AG04449 (cell line): Measurements from ENCODE around the gene APCS.

Source experiments
- CTCF ChIA-PET: fragments of 350-600 bp; formaldehyde crosslinking; extraction: SDS; loops from one replicate; lab custom pipeline; 2021; ENCODE audit warnings: antibody characterized with exemption; lab: Yijun Ruan, JAX
- POLR2A ChIA-PET: fragments of 400-600, 350-600 bp; formaldehyde crosslinking; extraction: SDS; loops from one replicate; lab custom pipeline; 2020; ENCODE audit warnings: antibody characterized with exemption, inconsistent platforms; lab: Yijun Ruan, JAX
- DNase-seq: peaks from one replicate; pipeline ENCODE4 v3.0.0-alpha.2; 2010; ENCODE audit warnings: low read depth, low spot score
- H3K4me3 ChIP-seq: 2 replicates; pipeline ENCODE4 v1.5.1; 2011; ENCODE audit warnings: low read depth, mild to moderate bottlenecking, control low read depth, low read length
- CTCF ChIP-seq: IDR thresholded peaks from one replicate; pipeline ENCODE4 v1.5.1; 2011; ENCODE audit warnings: mild to moderate bottlenecking, moderate library complexity, low read length, control low read depth, inconsistent platforms; ENCODE audit not compliant: insufficient read depth; ENCODE audit errors: missing control alignments

Gene APCS

GRCh38 chr1:159561497-159561896, 26.1 kb upstream of the APCS start:
- ChIA-PET POLR2A (no interaction called here), CTCF (no interaction called here)
- no peak overlapping the region for H3K4me3 ChIP-seq
- TF ChIP-seq CTCF = no peak
- DNase-seq = no peak

- CTCF ChIA-PET = no interaction called here
- H3K4me3 ChIP-seq = no peak overlapping the region
- TF ChIP-seq CTCF = no peak
- POLR2A ChIA-PET = no interaction called here
- DNase-seq = no peak
Observed at GRCh38 chr1:159562680-159563079, 24.9 kb upstream of the APCS start.

GRCh38 chr1:159577446-159577845, 10.2 kb upstream of the APCS start:
- TF ChIP-seq CTCF = no peak
- H3K4me3 ChIP-seq = no peak overlapping the region
- no peak for DNase-seq
- ChIA-PET CTCF (no interaction called here), POLR2A (no interaction called here)

GRCh38 chr1:159580340-159580739, 7.3 kb upstream of the APCS start:
- no peak overlapping the region for H3K4me3 ChIP-seq
- ChIA-PET CTCF (no interaction called here), POLR2A (no interaction called here)
- no peak for DNase-seq
- no peak for TF ChIP-seq CTCF

GRCh38 chr1:159581422-159581821, 6.2 kb upstream of the APCS start:
- no peak overlapping the region for H3K4me3 ChIP-seq
- DNase-seq = no peak
- no peak for TF ChIP-seq CTCF
- POLR2A ChIA-PET = no interaction called here
- CTCF ChIA-PET = no interaction called here

- no peak overlapping the region for H3K4me3 ChIP-seq
- no peak for DNase-seq
- POLR2A ChIA-PET = no interaction called here
Observed at GRCh38 chr1:159584536-159584935, 3.1 kb upstream of the APCS start.

More at GRCh38 chr1:159584536-159584935, 3.1 kb upstream of the APCS start:
- no peak for TF ChIP-seq CTCF
- CTCF ChIA-PET = no interaction called here
